Stimulated activated memory B cell treated with anti-CD40 and anti-IgM and Interleukin-4, amounts not matched to agents 10 μg/mL and 1 μg/mL and 100 μg/mL, for 72 hours (primary cell): ENCODE measurements around the gene MCCD1.
"Not testable (repeated sequence)": the region's sequence is repeated elsewhere in the genome, so short reads cannot be mapped to it uniquely, and the experiment has no call there.

Experiments
- ATAC-seq: fragments of 150-1000 bp; cut with Tn5 transposase; 2 replicates; pipeline ENCODE4 v1.10.0; 2021
- H3K27ac Mint-ChIP-seq: one replicate; pipeline ENCODE4 v1.8.0; 2022; ENCODE audit warnings: mild to moderate bottlenecking, mixed read lengths
- H3K27me3 Mint-ChIP-seq: one replicate; pipeline ENCODE4 v1.8.0; 2022; ENCODE audit warnings: mixed read lengths
- H3K36me3 Mint-ChIP-seq: one replicate; pipeline ENCODE4 v1.8.0; 2022; ENCODE audit warnings: mixed read lengths
- H3K4me1 Mint-ChIP-seq: one replicate; pipeline ENCODE4 v1.8.0; 2022; ENCODE audit warnings: mixed read lengths
- H3K4me3 Mint-ChIP-seq: one replicate; pipeline ENCODE4 v1.8.0; 2022; ENCODE audit warnings: mild to moderate bottlenecking, moderate library complexity, mixed read lengths
- H3K9me3 Mint-ChIP-seq: one replicate; pipeline ENCODE4 v1.8.0; 2022; ENCODE audit warnings: mixed read lengths

The MCCD1 gene

GRCh38 chr6:31546339-31546957 lies 17.7 kb downstream of the MCCD1 start, which contains the start of gene ATP6V1G2:
Gene ATP6V1G2 (minus strand): TSS chr6:31546608. CDS start chr6:31546559, 49 bp downstream.
- Mint-ChIP-seq H3K27ac (peak within 1 kb of the TSS; percentile 66), H3K4me1 (peaks cover 37% of the 10 kb centered on the region), H3K9me3 (no peaks in the 10 kb centered on the region), H3K4me3 (peak within 1 kb of the TSS; percentile 88), H3K27me3 (no peaks in the 10 kb centered on the region), H3K36me3 (peaks cover 8% of the 10 kb centered on the region)
- peak; percentile 79 for ATAC-seq

- peak within 1 kb of the TSS; percentile 66 for H3K27ac Mint-ChIP-seq
- H3K9me3 Mint-ChIP-seq, result no peaks in the 10 kb centered on the region
- H3K4me3 Mint-ChIP-seq, result peak within 1 kb of the TSS; percentile 88
- no peaks in the 10 kb centered on the region for H3K27me3 Mint-ChIP-seq
- H3K4me1 Mint-ChIP-seq, result peaks cover 44% of the 10 kb centered on the region
- peak; percentile 94 for ATAC-seq
- peaks cover 7% of the 10 kb centered on the region for H3K36me3 Mint-ChIP-seq
Measured at GRCh38 chr6:31546958-31547726, 18.4 kb downstream of the MCCD1 start, which contains the start of gene NFKBIL1. Gene NFKBIL1 (plus strand): TSS chr6:31547608. CDS start chr6:31547695, 87 bp downstream.

GRCh38 chr6:31547727-31548543 lies 19.2 kb downstream of the MCCD1 start:
- Mint-ChIP-seq H3K27me3 (no peaks in the 10 kb centered on the region), H3K4me1 (peaks cover 46% of the 10 kb centered on the region), H3K27ac (peak overlapping the region; percentile 66), H3K36me3 (peaks cover 7% of the 10 kb centered on the region), H3K9me3 (no peaks in the 10 kb centered on the region), H3K4me3 (peak overlapping the region; percentile 88)
- no peak for ATAC-seq

- no peaks in the 10 kb centered on the region for H3K9me3 Mint-ChIP-seq
- H3K27me3 Mint-ChIP-seq, result no peaks in the 10 kb centered on the region
- peak overlapping the region; percentile 88 for H3K4me3 Mint-ChIP-seq
- peak overlapping the region; percentile 66 for H3K27ac Mint-ChIP-seq
- H3K36me3 Mint-ChIP-seq, result peaks cover 7% of the 10 kb centered on the region
- ATAC-seq, result no peak
- H3K4me1 Mint-ChIP-seq, result peaks cover 46% of the 10 kb centered on the region
Measured at GRCh38 chr6:31548544-31548873, 19.7 kb downstream of the MCCD1 start.

- Mint-ChIP-seq H3K4me1 (peaks cover 60% of the 10 kb centered on the region), H3K4me3 (peak overlapping the region; percentile 61), H3K27ac (peak overlapping the region; percentile 73)
- not testable (repeated sequence) for H3K36me3 Mint-ChIP-seq, H3K27me3 Mint-ChIP-seq, H3K9me3 Mint-ChIP-seq
- ATAC-seq, result peak; percentile 39
Measured at GRCh38 chr6:31551371-31551770, 22.6 kb downstream of the MCCD1 start.

DNA sequence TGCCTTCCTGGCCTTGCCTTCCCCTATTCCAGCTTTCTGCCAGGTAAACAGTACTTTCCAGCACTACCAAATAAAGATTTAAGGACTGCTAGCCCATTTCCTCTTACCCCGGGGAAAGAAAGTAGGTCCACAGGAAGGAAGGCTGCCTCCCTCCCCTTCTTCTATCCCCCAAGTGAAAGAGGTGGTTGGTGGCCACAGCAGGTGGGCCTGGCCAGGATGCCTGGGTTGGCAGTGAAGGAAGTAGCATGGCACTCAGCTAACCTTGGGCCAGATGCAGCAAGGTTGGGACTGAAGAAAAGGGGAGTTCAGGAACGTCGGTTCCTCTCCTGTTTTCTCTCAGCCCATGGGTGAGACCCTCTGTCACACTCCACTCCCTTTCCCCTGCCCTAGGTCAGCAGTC lies 27.5 kb downstream of the MCCD1 start:
- Mint-ChIP-seq H3K27me3 (no peaks in the 10 kb centered on the region), H3K4me1 (peaks cover 74% of the 10 kb centered on the region), H3K9me3 (no peaks in the 10 kb centered on the region), H3K36me3 (peaks cover 21% of the 10 kb centered on the region), H3K4me3 (no peak overlapping the region), H3K27ac (no peak overlapping the region)
- no peak for ATAC-seq

- Mint-ChIP-seq H3K36me3 (peaks cover 18% of the 10 kb centered on the region), H3K27me3 (no peaks in the 10 kb centered on the region), H3K4me3 (peak overlapping the region; percentile 70), H3K27ac (peak overlapping the region; percentile 89), H3K9me3 (no peaks in the 10 kb centered on the region), H3K4me1 (peaks cover 75% of the 10 kb centered on the region)
- no peak for ATAC-seq
Measured at GRCh38 chr6:31557443-31558317, 28.9 kb downstream of the MCCD1 start.

DNA sequence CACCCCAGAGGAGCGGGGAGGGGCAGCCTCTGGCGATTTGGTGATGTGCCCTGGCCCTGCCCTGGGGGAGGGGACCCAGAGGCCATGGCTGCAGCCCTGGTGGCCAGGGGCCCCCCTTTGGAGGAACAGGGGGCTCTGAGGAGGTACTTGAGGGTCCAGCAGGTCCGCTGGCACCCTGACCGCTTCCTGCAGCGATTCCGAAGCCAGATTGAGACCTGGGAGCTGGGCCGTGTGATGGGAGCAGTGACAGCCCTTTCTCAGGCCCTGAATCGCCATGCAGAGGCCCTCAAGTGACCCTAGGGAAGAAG lies 29.5 kb downstream of the MCCD1 start:
- no peak for ATAC-seq
- H3K36me3 Mint-ChIP-seq, result peaks cover 23% of the 10 kb centered on the region
- peaks cover 81% of the 10 kb centered on the region for H3K4me1 Mint-ChIP-seq
- no peaks in the 10 kb centered on the region for H3K9me3 Mint-ChIP-seq
- peak overlapping the region; percentile 89 for H3K27ac Mint-ChIP-seq
- H3K27me3 Mint-ChIP-seq, result no peaks in the 10 kb centered on the region
- peak overlapping the region; percentile 70 for H3K4me3 Mint-ChIP-seq

DNA sequence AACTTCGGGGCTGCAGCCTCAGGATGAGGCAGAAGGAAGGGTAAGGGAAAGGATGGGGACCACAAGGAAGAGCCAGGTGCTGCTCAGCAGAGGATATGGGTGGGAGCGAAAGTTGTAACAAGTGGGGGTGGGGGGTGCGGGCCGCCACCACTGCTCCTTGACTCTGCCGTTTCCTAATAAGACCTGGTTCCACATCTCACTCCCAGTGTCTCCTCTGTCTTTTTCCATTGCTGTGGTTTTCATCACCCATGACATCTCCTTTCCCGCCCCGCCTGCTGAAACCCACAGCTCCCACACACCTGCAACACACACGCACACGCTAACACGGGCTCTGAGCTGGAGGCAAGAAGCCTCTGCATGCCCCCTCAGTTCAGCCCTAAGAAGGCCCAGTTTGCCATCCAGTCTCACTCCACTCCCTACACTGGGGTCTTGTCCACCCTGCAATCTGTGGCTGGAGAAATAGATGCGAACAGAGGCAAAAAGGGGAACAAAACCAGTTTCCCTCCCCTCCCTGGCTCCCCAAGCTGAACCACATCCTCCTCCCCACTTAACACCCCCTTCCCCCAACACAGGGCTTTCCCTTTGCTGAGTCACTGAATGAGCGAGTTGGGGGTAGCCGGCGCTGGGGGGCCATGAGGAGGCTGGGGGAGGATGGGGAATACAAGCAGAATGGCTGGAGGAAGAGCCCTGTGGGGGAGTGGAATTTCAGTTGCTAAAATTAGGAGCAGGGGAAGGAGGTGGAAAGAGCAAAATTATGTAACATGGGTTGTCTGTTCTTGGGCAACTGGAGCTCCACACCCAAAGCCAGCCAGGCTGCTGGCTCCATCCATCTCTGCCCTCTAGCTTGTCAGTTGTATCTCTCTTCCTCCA lies 30.1 kb downstream of the MCCD1 start:
- no peaks in the 10 kb centered on the region for H3K9me3 Mint-ChIP-seq
- H3K36me3 Mint-ChIP-seq, result peaks cover 28% of the 10 kb centered on the region
- ATAC-seq, result peak; percentile 73
- H3K27ac Mint-ChIP-seq, result peak overlapping the region; percentile 89
- H3K4me3 Mint-ChIP-seq, result peak overlapping the region; percentile 70
- H3K4me1 Mint-ChIP-seq, result peaks cover 87% of the 10 kb centered on the region
- H3K27me3 Mint-ChIP-seq, result no peaks in the 10 kb centered on the region

DNA sequence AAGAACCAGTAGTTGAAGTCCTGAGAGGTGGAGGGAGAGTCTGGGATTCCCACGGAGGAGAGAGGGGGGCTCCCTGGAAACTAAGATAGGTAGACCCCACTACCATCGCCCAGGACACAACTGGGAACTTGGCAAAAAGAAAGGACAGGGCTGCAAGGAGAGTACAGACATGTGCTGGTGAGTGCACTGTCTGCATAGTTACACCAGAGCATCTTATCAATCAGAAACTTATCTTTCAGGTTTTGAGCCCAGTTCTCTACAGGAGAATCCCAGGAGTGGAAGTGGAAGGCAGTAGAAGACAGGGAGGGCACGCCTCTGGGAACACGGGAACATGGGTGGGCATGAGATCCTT lies 30.8 kb downstream of the MCCD1 start:
- no peaks in the 10 kb centered on the region for H3K9me3 Mint-ChIP-seq
- no peaks in the 10 kb centered on the region for H3K27me3 Mint-ChIP-seq
- ATAC-seq, result peak; percentile 13
- H3K4me3 Mint-ChIP-seq, result peak overlapping the region; percentile 70
- peak overlapping the region; percentile 89 for H3K27ac Mint-ChIP-seq
- peaks cover 85% of the 10 kb centered on the region for H3K4me1 Mint-ChIP-seq
- peaks cover 32% of the 10 kb centered on the region for H3K36me3 Mint-ChIP-seq

DNA sequence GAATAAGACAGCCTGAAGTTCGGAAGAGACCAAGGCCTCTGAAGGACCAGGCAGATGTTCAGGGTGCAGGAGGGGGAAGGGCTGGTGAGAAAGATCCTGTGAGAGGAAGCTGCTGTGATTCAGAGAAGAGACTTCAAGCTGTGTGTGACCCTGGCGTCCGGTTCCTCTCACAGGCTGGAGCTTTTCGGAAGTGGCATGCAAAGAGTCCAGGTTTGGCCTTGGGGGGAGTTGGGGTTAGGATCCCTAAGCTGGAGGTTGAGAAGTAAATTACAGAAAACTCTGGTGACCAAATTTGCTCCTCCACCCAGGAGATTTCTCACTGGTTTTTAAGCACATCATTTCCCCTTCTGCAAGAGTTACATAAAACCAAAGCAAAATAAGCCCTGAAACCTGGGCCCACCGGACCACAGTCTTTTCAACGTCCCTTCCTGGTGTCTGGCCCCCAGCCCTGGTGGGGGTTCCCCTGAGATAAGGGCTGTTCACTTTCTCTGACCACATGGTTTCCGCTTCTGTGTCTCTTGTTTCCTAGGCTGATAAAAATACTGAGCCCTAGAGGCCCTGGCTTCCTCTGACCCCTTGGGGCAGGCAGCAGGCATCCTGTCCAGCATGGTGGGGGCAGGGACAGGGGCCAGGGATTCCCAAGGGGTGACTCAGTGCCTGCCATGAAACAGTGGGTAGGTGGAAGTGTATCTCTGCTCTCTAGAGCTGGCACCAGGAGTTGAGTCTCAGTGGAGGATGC lies 31.4 kb downstream of the MCCD1 start:
- H3K36me3 Mint-ChIP-seq, result peaks cover 37% of the 10 kb centered on the region
- no peaks in the 10 kb centered on the region for H3K27me3 Mint-ChIP-seq
- ATAC-seq, result peak; percentile 84
- no peaks in the 10 kb centered on the region for H3K9me3 Mint-ChIP-seq
- H3K4me3 Mint-ChIP-seq, result peak overlapping the region; percentile 70
- peaks cover 87% of the 10 kb centered on the region for H3K4me1 Mint-ChIP-seq
- peak overlapping the region; percentile 89 for H3K27ac Mint-ChIP-seq

DNA sequence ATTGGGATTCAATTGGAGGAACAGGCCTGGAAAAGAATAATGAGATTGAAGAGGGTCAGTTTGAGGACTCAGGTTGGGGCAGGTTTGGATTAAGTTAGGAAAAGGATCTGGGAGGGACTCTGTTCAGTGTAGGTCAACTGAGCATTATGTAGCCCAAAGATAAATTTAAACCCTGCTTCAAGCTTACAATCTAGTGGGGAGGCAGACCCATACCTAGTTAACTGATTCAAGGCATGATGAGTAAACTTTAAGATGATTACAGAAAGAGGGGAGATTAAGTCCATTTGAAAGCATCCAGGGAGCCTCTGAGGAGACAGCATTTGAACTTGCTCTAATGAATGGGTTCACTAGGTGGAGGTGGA lies 31.9 kb downstream of the MCCD1 start:
- Mint-ChIP-seq H3K9me3 (no peaks in the 10 kb centered on the region), H3K4me1 (peaks cover 92% of the 10 kb centered on the region), H3K27me3 (no peaks in the 10 kb centered on the region), H3K36me3 (peaks cover 43% of the 10 kb centered on the region), H3K27ac (peak overlapping the region; percentile 89), H3K4me3 (peak overlapping the region; percentile 58)
- ATAC-seq, result no peak

DNA sequence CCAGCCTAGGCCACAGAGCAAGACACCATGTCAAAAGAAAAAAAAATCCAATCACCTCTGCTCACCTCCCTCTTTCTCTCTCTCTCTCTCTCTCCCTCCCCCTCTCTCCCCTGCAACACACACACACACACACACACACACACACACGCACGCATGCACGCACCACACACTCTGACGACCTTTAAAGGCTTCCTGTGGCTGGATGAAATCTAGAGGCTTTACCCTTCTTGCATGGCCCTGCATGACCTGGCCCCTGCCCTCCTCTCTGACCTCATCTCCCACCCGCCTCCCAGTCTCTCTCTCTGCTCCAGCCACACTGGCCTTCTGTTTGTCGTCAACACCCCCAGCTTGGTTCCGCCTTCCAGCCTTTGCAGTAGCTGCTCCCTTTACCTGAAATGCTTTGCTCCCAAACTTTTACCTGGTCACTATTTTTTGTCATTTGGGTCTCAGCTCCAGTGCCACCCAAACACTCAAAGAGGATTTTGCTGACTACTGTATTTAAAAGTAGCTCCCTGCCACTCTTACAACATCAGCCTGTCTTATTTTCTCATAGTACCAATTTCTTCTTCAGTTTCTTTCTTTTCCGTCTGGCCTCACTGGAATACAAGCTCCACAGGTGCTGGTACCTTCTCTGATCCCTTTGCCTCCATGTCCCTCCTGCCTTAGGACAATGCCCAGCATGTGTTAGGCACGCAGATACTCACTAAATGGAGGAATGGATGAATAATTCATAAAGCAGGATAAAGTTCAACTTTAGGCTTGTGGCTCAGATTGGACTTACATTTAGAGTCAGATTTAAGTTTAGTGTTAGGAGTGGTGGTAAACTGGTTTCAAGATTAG lies 39.0 kb downstream of the MCCD1 start:
- Mint-ChIP-seq H3K36me3 (peaks cover 27% of the 10 kb centered on the region), H3K9me3 (no peaks in the 10 kb centered on the region), H3K27ac (peak overlapping the region; percentile 78), H3K4me1 (peaks cover 81% of the 10 kb centered on the region), H3K4me3 (peak overlapping the region; percentile 72), H3K27me3 (no peaks in the 10 kb centered on the region)
- peak; percentile 29 for ATAC-seq
